Tibial nerve (tissue), 4 donors: ENCODE measurements around the gene PRKAG2.

Experiments used
- CTCF ChIP-seq, 5 experiments: fragments of 200-600 bp in 3 of 5; fragments of 450-650 bp in 2 of 5; sonication (generic) in 3 of 5; IDR thresholded peaks; one replicate each; pipeline ENCODE4 v1.5.1; 2016 to 2019; ENCODE audit warnings: antibody characterized with exemption in 5 of 5, mild to moderate bottlenecking in 3 of 5, moderate library complexity in 2 of 5
- EP300 ChIP-seq, 2 donors: sonication (generic); formaldehyde crosslinking; IDR thresholded peaks; one replicate each; pipeline ENCODE4 v1.6.1; 2017; ENCODE audit warnings: antibody characterized with exemption in 2 of 2, mild to moderate bottlenecking in 1 of 2
- POLR2A ChIP-seq, 2 donors: fragments of 450-650 bp; IDR thresholded peaks; one replicate each; pipeline ENCODE4 v1.6.1; 2017; ENCODE audit warnings: antibody characterized with exemption in 2 of 2, mild to moderate bottlenecking in 2 of 2, moderate library complexity in 2 of 2

- TF ChIP-seq POLR2A (IDR thresholded peaks at IDR 0.05) (no peak), CTCF (IDR thresholded peaks at IDR 0.05) (no peak), EP300 (IDR thresholded peaks at IDR 0.05) (no peak)
These were observed 54.3 kb downstream of the PRKAG2 start for GRCh38 chr7:151822541-151823181.
